Esophagus squamous epithelium (tissue), 5 donors: Measurements from ENCODE around the gene C12orf43. TPM values are rescaled to one million over a fixed set of nuclear protein-coding genes. Genes with fewer than 3 reads are reported as not detected.

ENCODE experiments used
- DNase-seq: peaks from one replicate; lab custom pipeline; 2025; lab: John Stamatoyannopoulos, UW
- H3K27ac ChIP-seq, 4 donors: fragments of 200-600 bp; sonication (generic); one replicate each; pipeline ENCODE4 v1.5.1; 2016 to 2019; ENCODE audit warnings: mild to moderate bottlenecking in 1 of 4
- H3K27me3 ChIP-seq, 4 donors: fragments of 200-600 bp; sonication (generic); 1 replicate in 3 of 4; 2 replicates in 1 of 4; pipeline versions ENCODE4 v1.5.1 to v1.6.0; 2017 to 2021; ENCODE audit warnings: antibody characterized with exemption in 1 of 4
- H3K36me3 ChIP-seq, 3 donors: fragments of 200-600 bp; sonication (generic); one replicate each; pipeline ENCODE4 v1.5.1; 2016 to 2019
- H3K4me1 ChIP-seq, 3 donors: fragments of 200-600 bp; sonication (generic); one replicate each; pipeline ENCODE4 v1.5.1; 2017 to 2019
- H3K4me3 ChIP-seq, 4 donors: fragments of 200-600 bp; sonication (generic); 1 replicate in 3 of 4; 2 replicates in 1 of 4; pipeline ENCODE4 v1.5.1; 2016 to 2019; ENCODE audit warnings: mild to moderate bottlenecking in 2 of 4, moderate library complexity in 1 of 4
- H3K9me3 ChIP-seq, 3 donors: fragments of 200-600 bp; sonication (generic); one replicate each; pipeline ENCODE4 v1.5.1; 2016 to 2019
- POLR2A ChIP-seq, 4 donors: fragments of 450-650 bp; IDR thresholded peaks; one replicate each; pipeline ENCODE4 v1.6.1; 2017; ENCODE audit warnings: antibody characterized with exemption in 4 of 4, mild to moderate bottlenecking in 4 of 4, moderate library complexity in 3 of 4
- WGBS, 2 donors: methylation state at CpG; one replicate each; pipeline ENCODE4 v1.1.5; 2018; 5-methylcytosine and 5-hydroxymethylcytosine counted together
- intact Hi-C: fragments of 100-400 bp; cut with DNase I; formaldehyde crosslinking; loops from one replicate; pipeline ENCODE4 v1.15.0; 2022
- total RNA-seq, 4 donors: library from RNA; depleted of rRNA; stranded (reverse); fragments of >200 nt; gene quantifications; one replicate each; pipeline ENCODE4 v1.1.0, GENCODE V29; 2016
- TF ChIP-seq, protein P1 (sequence below), 6 experiments: fragments of 450-650 bp in 4 of 6; fragments of 200-600 bp in 2 of 6; sonication (generic) in 2 of 6; IDR thresholded peaks; one replicate each; pipeline ENCODE4 v1.5.1; 2016 to 2019; ENCODE audit warnings: antibody characterized with exemption in 6 of 6, mild to moderate bottlenecking in 4 of 6, moderate library complexity in 4 of 6
- donor health status: DM: yes; HTN: yes; CAD: no.

Gene C12orf43
- total RNA-seq, 4 donors from 2014 or later = 7.8 to 15.6 (median 8.6) TPM

DNA sequence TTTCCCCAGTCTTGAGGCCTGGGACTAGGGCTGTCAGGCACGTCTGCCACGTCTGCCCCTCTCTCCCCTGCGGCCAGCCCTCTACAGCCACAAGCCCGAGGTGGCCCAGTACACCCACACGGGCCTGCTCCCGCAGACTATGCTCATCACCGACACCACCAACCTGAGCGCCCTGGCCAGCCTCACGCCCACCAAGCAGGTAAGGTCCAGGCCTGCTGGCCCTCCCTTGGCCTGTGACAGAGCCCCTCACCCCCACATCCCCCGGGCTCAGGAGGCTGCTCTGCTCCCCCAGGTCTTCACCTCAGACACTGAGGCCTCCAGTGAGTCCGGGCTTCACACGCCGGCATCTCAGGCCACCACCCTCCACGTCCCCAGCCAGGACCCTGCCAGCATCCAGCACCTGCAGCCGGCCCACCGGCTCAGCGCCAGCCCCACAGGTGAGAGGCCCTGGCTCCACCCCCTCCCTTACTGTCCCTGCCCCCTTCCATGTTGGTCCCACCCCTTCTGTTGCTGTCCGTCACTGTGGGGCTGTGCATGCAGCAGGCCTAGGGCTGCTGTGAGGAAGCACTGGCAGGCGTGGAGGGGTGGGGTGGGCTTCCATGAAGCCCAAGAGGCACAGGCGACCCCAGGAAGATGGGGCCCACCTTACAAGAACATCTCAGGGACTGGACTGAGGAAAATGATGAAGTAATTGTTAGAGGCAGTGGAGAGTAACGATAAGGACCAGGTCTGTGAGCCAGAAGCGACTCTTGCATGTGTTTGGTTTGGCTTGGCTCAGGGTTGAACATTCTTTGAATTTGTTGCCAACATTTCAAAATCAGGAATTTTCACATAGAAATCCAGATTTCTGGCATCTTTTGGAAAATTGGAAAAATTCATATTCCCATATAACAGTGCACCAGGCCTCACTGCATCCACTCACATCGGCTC is 16.8 kb downstream of the C12orf43 start:
- Histone ChIP-seq H3K9me3 (no peaks in the 10 kb centered on the region), H3K4me1 (no peaks in the 10 kb centered on the region), H3K36me3 (peaks cover 0 to 36% (median 12%) of the 10 kb centered on the region in 3 donors), H3K4me3 (no peak overlapping the region), H3K27me3 (no peaks in the 10 kb centered on the region), H3K27ac (no peak overlapping the region)
- TF ChIP-seq, protein P1, sequence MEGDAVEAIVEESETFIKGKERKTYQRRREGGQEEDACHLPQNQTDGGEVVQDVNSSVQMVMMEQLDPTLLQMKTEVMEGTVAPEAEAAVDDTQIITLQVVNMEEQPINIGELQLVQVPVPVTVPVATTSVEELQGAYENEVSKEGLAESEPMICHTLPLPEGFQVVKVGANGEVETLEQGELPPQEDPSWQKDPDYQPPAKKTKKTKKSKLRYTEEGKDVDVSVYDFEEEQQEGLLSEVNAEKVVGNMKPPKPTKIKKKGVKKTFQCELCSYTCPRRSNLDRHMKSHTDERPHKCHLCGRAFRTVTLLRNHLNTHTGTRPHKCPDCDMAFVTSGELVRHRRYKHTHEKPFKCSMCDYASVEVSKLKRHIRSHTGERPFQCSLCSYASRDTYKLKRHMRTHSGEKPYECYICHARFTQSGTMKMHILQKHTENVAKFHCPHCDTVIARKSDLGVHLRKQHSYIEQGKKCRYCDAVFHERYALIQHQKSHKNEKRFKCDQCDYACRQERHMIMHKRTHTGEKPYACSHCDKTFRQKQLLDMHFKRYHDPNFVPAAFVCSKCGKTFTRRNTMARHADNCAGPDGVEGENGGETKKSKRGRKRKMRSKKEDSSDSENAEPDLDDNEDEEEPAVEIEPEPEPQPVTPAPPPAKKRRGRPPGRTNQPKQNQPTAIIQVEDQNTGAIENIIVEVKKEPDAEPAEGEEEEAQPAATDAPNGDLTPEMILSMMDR (IDR thresholded peaks at IDR 0.05) = no peak
- TF ChIP-seq POLR2A (IDR thresholded peaks at IDR 0.05) = no peak
- 49 to 57% methylated on average over 4 to 16 of the region's 23 CpGs for WGBS, 2 donors
- DNase-seq = no peak
- intact Hi-C loops = loop anchor here (10.0 kb wide), 1 partner anchor 95 kb away; no protein-coding TSS in a partner anchor

DNA sequence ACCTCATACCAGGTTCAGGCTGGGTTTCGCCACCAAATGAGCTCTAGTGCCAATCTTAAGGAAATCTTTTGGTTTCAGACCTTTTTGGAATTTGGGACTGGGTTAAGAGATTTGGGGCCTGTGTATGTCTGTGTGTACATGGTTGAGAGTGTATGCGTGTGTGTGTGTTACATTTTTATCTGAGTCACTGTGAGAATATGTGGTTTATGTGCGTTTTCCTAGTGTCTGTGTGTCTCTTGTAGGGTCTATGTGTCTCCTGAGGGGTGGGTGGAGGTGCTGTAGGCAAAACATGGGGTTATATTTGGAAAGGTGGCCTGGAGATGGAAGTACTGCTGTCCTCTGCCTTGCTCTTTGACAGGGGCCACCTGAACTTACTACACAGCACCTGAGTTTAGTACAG is 17.9 kb downstream of the C12orf43 start:
- intact Hi-C loops = no loop called here
- Histone ChIP-seq H3K4me1 (no peaks in the 10 kb centered on the region), H3K36me3 (peaks cover 0 to 26% (median 2%) of the 10 kb centered on the region in 3 donors), H3K27me3 (no peaks in the 10 kb centered on the region), H3K27ac (no peak overlapping the region), H3K9me3 (no peaks in the 10 kb centered on the region), H3K4me3 (no peak overlapping the region)
- TF ChIP-seq POLR2A (IDR thresholded peaks at IDR 0.05) = no peak
- TF ChIP-seq, protein P1 (IDR thresholded peaks at IDR 0.05) = no peak
- DNase-seq = no peak
- WGBS, 2 donors = 60 to 63% methylated on average over 2 to 3 of the region's 3 CpGs

DNA sequence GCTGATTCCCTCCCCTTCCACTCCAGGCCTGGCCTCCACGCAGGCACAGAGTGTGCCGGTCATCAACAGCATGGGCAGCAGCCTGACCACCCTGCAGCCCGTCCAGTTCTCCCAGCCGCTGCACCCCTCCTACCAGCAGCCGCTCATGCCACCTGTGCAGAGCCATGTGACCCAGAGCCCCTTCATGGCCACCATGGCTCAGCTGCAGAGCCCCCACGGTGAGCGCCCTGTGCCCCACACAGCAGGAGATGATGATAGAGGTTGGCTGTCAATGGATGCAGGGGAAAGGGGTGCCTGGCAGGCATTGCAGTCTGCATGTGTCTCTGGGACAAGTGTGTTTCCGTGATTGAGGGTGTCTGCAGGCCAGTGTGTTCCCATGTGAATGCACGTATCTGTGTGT is 18.8 kb downstream of the C12orf43 start:
- 78 to 86% methylated on average over 4 to 5 of the region's 9 CpGs for WGBS, 2 donors
- TF ChIP-seq, protein P1 (IDR thresholded peaks at IDR 0.05) = no peak
- TF ChIP-seq POLR2A (IDR thresholded peaks at IDR 0.05) = no peak
- H3K36me3 ChIP-seq = peaks cover 0 to 16% (median 0%) of the 10 kb centered on the region in 3 donors
- no peak overlapping the region for H3K27ac ChIP-seq
- intact Hi-C loops = no loop called here
- H3K9me3 ChIP-seq = no peaks in the 10 kb centered on the region
- H3K4me1 ChIP-seq = no peaks in the 10 kb centered on the region
- no peak for DNase-seq
- H3K27me3 ChIP-seq = no peaks in the 10 kb centered on the region
- no peak overlapping the region for H3K4me3 ChIP-seq

DNA sequence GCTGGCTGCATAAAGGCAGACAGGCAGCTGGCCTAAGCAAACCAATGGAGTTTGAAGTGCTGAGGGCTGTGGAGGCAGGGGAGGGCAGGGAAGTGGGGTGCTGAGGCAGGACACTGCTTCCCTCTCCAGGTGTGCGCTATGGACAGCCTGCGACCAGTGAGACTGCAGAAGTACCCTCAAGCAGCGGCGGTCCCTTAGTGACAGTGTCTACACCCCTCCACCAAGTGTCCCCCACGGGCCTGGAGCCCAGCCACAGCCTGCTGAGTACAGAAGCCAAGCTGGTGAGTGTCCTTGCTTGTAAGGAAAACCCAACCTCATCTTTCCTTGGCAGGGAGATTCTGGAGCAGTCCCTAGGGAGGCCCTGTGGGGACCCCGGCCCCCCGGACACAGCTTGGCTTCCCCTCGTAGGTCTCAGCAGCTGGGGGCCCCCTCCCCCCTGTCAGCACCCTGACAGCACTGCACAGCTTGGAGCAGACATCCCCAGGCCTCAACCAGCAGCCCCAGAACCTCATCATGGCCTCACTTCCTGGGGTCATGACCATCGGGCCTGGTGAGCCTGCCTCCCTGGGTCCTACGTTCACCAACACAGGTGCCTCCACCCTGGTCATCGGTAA is 20.0 kb downstream of the C12orf43 start:
- intact Hi-C loops = no loop called here
- H3K27ac ChIP-seq = no peak overlapping the region
- no peak overlapping the region for H3K4me3 ChIP-seq
- peaks cover 0 to 4% (median 0%) of the 10 kb centered on the region in 3 donors for H3K36me3 ChIP-seq
- no peaks in the 10 kb centered on the region for H3K4me1 ChIP-seq
- no peak for DNase-seq
- no peaks in the 10 kb centered on the region for H3K27me3 ChIP-seq
- WGBS, 2 donors = 82 to 86% methylated on average over 3 to 7 of the region's 11 CpGs
- no peaks in the 10 kb centered on the region for H3K9me3 ChIP-seq
- TF ChIP-seq POLR2A (IDR thresholded peaks at IDR 0.05) = no peak
- TF ChIP-seq, protein P1 (IDR thresholded peaks at IDR 0.05) = no peak
